Esophagus squamous epithelium (tissue), 4 donors: ENCODE measurements around the gene APIP.

Experiments
- POLR2A ChIP-seq, 4 donors: fragments of 450-650 bp; IDR thresholded peaks; one replicate each; pipeline ENCODE4 v1.6.1; 2017; ENCODE audit warnings: antibody characterized with exemption in 4 of 4, mild to moderate bottlenecking in 4 of 4, moderate library complexity in 3 of 4
- TF ChIP-seq, protein P1 (sequence below), 6 experiments: fragments of 450-650 bp in 4 of 6; fragments of 200-600 bp in 2 of 6; sonication (generic) in 2 of 6; IDR thresholded peaks; one replicate each; pipeline ENCODE4 v1.5.1; 2016 to 2019; ENCODE audit warnings: antibody characterized with exemption in 6 of 6, mild to moderate bottlenecking in 4 of 6, moderate library complexity in 4 of 6

GRCh38 chr11:34877375-34877975, 38.7 kb downstream of the APIP start:
- TF ChIP-seq, protein P1, sequence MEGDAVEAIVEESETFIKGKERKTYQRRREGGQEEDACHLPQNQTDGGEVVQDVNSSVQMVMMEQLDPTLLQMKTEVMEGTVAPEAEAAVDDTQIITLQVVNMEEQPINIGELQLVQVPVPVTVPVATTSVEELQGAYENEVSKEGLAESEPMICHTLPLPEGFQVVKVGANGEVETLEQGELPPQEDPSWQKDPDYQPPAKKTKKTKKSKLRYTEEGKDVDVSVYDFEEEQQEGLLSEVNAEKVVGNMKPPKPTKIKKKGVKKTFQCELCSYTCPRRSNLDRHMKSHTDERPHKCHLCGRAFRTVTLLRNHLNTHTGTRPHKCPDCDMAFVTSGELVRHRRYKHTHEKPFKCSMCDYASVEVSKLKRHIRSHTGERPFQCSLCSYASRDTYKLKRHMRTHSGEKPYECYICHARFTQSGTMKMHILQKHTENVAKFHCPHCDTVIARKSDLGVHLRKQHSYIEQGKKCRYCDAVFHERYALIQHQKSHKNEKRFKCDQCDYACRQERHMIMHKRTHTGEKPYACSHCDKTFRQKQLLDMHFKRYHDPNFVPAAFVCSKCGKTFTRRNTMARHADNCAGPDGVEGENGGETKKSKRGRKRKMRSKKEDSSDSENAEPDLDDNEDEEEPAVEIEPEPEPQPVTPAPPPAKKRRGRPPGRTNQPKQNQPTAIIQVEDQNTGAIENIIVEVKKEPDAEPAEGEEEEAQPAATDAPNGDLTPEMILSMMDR (IDR thresholded peaks at IDR 0.05), result no peak
- TF ChIP-seq POLR2A (IDR thresholded peaks at IDR 0.05), result no peak
